ENCODE results near the gene P2RX5.

GRCh38 chr17:3704931-3705717 lies 9.2 kb upstream of the P2RX5 start:
- TF ChIP-seq CTCF (IDR thresholded peaks at IDR 0.05): no peak
- TF ChIP-seq POLR2A (IDR thresholded peaks at IDR 0.05): no peak

Measured in thyroid gland (tissue), 4 donors.